ENCODE data around the gene ATF7.

ATF7 gene

GRCh38 chr12:53500142-53500775, 125.9 kb downstream of the ATF7 start:
- DNase-seq: peak in 4 of 14 donors; percentile 43 to 83 (median 61)

- peak in 13 of 14 donors; percentile 18 to 89 (median 65) for DNase-seq
These were observed 126.7 kb downstream of the ATF7 start, which contains the start of gene MAP3K12 for GRCh38 chr12:53499266-53500141. Gene MAP3K12, minus strand, starts transcription at chr12:53499458. Its CDS starts 12,067 bp downstream, at chr12:53487391.

GRCh38 chr12:53498235-53498630, 127.9 kb downstream of the ATF7 start:
- DNase-seq: peak in 1 of 14 donors; percentile 60

GRCh38 chr12:53497461-53497860, 128.7 kb downstream of the ATF7 start:
- DNase-seq: no peak

GRCh38 chr12:53496752-53497032, 129.5 kb downstream of the ATF7 start:
- DNase-seq: no peak

- DNase-seq: peak in 3 of 14 donors; percentile 10 to 40 (median 14)
These were observed 130.1 kb downstream of the ATF7 start for GRCh38 chr12:53495903-53496751.

- DNase-seq: peak in 1 of 14 donors; percentile 20
These were observed 132.4 kb downstream of the ATF7 start for GRCh38 chr12:53493610-53494391.

GRCh38 chr12:53492830-53493609, 133.2 kb downstream of the ATF7 start:
- DNase-seq: peak; percentile 56 to 97 (median 87)

GRCh38 chr12:53492188-53492587, 134.0 kb downstream of the ATF7 start:
- peak in 3 of 14 donors; percentile 26 to 41 (median 29) for DNase-seq

GRCh38 chr12:53489242-53489864, 136.8 kb downstream of the ATF7 start:
- no peak for DNase-seq

- no peak for DNase-seq
These were observed 139.3 kb downstream of the ATF7 start for GRCh38 chr12:53486736-53487487.

GRCh38 chr12:53485955-53486735, 140.0 kb downstream of the ATF7 start:
- DNase-seq: no peak

GRCh38 chr12:53484686-53485575, 141.3 kb downstream of the ATF7 start:
- DNase-seq: no peak

- no peak for DNase-seq
These were observed 142.2 kb downstream of the ATF7 start for GRCh38 chr12:53483979-53484377.

- DNase-seq: no peak
These were observed 142.8 kb downstream of the ATF7 start for GRCh38 chr12:53483225-53483978.

GRCh38 chr12:53482626-53483168, 143.5 kb downstream of the ATF7 start:
- DNase-seq: no peak

Measured in C1 segment of cervical spinal cord (tissue), 14 donors.